Stimulated activated CD4-positive, alpha-beta T cell treated with anti-CD3 and anti-CD28 coated beads, Interleukin-1b, Interleukin-23, amount 100 ng/mL, for 1 hour (primary cell): ENCODE data around the gene PDX1.

Experiments
- DNase-seq, 2 donors: peaks; one replicate each; pipeline ENCODE4 v3.0.0-alpha.2; 2020; ENCODE audit warnings: low read depth in 2 of 2

PDX1 gene

GRCh38 chr13:27919934-27920676 lies at the start of gene PDX1:
Gene PDX1, plus strand, starts transcription at chr13:27920000. Its CDS starts 139 bp downstream, at chr13:27920139.
- no peak for DNase-seq

GRCh38 chr13:27878274-27878673 lies 41.5 kb upstream of the PDX1 start:
- no peak for DNase-seq

GRCh38 chr13:27889471-27889870 lies 30.3 kb upstream of the PDX1 start:
- DNase-seq = no peak

- no peak for DNase-seq
These were observed 23.1 kb upstream of the PDX1 start for GRCh38 chr13:27896726-27897125.

GRCh38 chr13:27904719-27905118 lies 15.1 kb upstream of the PDX1 start:
- no peak for DNase-seq

- DNase-seq = no peak
These were observed 14.2 kb upstream of the PDX1 start for GRCh38 chr13:27905650-27906049.

- DNase-seq = no peak
These were observed 12.5 kb upstream of the PDX1 start for GRCh38 chr13:27907121-27907787.

GRCh38 chr13:27909378-27909777 lies 10.4 kb upstream of the PDX1 start:
- DNase-seq = no peak

- DNase-seq = no peak
These were observed 8.3 kb upstream of the PDX1 start for GRCh38 chr13:27911521-27911920.

- no peak for DNase-seq
These were observed 6.6 kb upstream of the PDX1 start for GRCh38 chr13:27913160-27913559.

GRCh38 chr13:27915301-27916207 lies 4.2 kb upstream of the PDX1 start:
- no peak for DNase-seq

GRCh38 chr13:27917121-27917947 lies 2.5 kb upstream of the PDX1 start:
- DNase-seq = no peak

GRCh38 chr13:27918041-27918917 lies 1.5 kb upstream of the PDX1 start:
- no peak for DNase-seq

- no peak for DNase-seq
These were observed 712 bp upstream of the PDX1 start for GRCh38 chr13:27918918-27919658.

GRCh38 chr13:27919659-27919933 lies 204 bp upstream of the PDX1 start:
- DNase-seq = no peak

- DNase-seq = no peak
These were observed 1.0 kb downstream of the PDX1 start for GRCh38 chr13:27920677-27921420.

- no peak for DNase-seq
These were observed 1.7 kb downstream of the PDX1 start for GRCh38 chr13:27921421-27921960.

- no peak for DNase-seq
These were observed 2.4 kb downstream of the PDX1 start for GRCh38 chr13:27921961-27922882.
